Brain microvascular endothelial cell (primary cell): ENCODE data around the gene JDP2.

ENCODE experiments used
- DNase-seq: peaks from one replicate; pipeline ENCODE4 v3.0.0-alpha.2; 2020
- H3K27ac ChIP-seq: fragments of 250-450 bp; sonication (Bioruptor Pico); 2 replicates; pipeline ENCODE4 v1.5.1; 2020; ENCODE audit warnings: mild to moderate bottlenecking, moderate library complexity
- H3K27me3 ChIP-seq: fragments of 250-450 bp; sonication (Bioruptor Pico); replicated peaks from 2 replicates; pipeline ENCODE4 v1.5.1; 2020; ENCODE audit warnings: mild to moderate bottlenecking
- H3K36me3 ChIP-seq: fragments of 250-450 bp; sonication (Bioruptor Pico); replicated peaks from 2 replicates; pipeline ENCODE4 v1.5.1; 2020; ENCODE audit warnings: mild to moderate bottlenecking
- H3K4me3 ChIP-seq: 2 replicates; pipeline ENCODE4 v1.5.1; 2011; ENCODE audit warnings: low read depth, mild to moderate bottlenecking, control low read depth, low read length, moderate library complexity
- CTCF ChIP-seq: IDR thresholded peaks from 2 replicates; pipeline ENCODE4 v1.5.1; 2011; ENCODE audit warnings: low read depth, mild to moderate bottlenecking, moderate library complexity, low read length, control low read depth, inconsistent platforms; ENCODE audit errors: missing control alignments
- in situ Hi-C: cut with HindIII; loops from 2 replicates; pipeline ENCODE4 v1.10.0; 2017; ENCODE audit warnings: low sequenced_read_pairs, low pct_ligation_motif_present

The JDP2 gene

GRCh38 chr14:75493592-75494087 lies 65.8 kb downstream of the JDP2 start:
- in situ Hi-C loops, result no loop called here
- Histone ChIP-seq H3K4me3 (no peak overlapping the region), H3K27me3 (no peaks in the 10 kb centered on the region), H3K36me3 (no peaks in the 10 kb centered on the region), H3K27ac (no peak overlapping the region)
- no peak for DNase-seq
- TF ChIP-seq CTCF, result no peak

GRCh38 chr14:75494896-75495295 lies 67.1 kb downstream of the JDP2 start:
- H3K27ac ChIP-seq, result no peak overlapping the region
- in situ Hi-C loops, result no loop called here

GRCh38 chr14:75495399-75495798 lies 67.6 kb downstream of the JDP2 start:
- Histone ChIP-seq H3K27ac (no peak overlapping the region), H3K36me3 (no peaks in the 10 kb centered on the region), H3K4me3 (no peak overlapping the region), H3K27me3 (no peaks in the 10 kb centered on the region)
- TF ChIP-seq CTCF, result no peak
- no peak for DNase-seq
- in situ Hi-C loops, result no loop called here

More at GRCh38 chr14:75494896-75495295, 67.1 kb downstream of the JDP2 start:
- H3K36me3 ChIP-seq, result no peaks in the 10 kb centered on the region
- no peak for DNase-seq
- TF ChIP-seq CTCF, result no peak
- no peak overlapping the region for H3K4me3 ChIP-seq
- no peaks in the 10 kb centered on the region for H3K27me3 ChIP-seq

- TF ChIP-seq CTCF, result no peak
Measured at GRCh38 chr14:75495882-75496281, 68.1 kb downstream of the JDP2 start.

GRCh38 chr14:75496755-75497154 lies 68.9 kb downstream of the JDP2 start:
- Histone ChIP-seq H3K4me3 (no peak overlapping the region), H3K27ac (no peak overlapping the region), H3K36me3 (no peaks in the 10 kb centered on the region), H3K27me3 (no peaks in the 10 kb centered on the region)
- in situ Hi-C loops, result no loop called here
- no peak for TF ChIP-seq CTCF
- no peak for DNase-seq

More at GRCh38 chr14:75495882-75496281, 68.1 kb downstream of the JDP2 start:
- in situ Hi-C loops, result no loop called here
- H3K36me3 ChIP-seq, result no peaks in the 10 kb centered on the region
- no peak overlapping the region for H3K4me3 ChIP-seq
- H3K27me3 ChIP-seq, result no peaks in the 10 kb centered on the region
- no peak overlapping the region for H3K27ac ChIP-seq
- no peak for DNase-seq

GRCh38 chr14:75497191-75497590 lies 69.4 kb downstream of the JDP2 start:
- no peak overlapping the region for H3K27ac ChIP-seq
- no peaks in the 10 kb centered on the region for H3K27me3 ChIP-seq
- in situ Hi-C loops, result no loop called here
- no peaks in the 10 kb centered on the region for H3K36me3 ChIP-seq
- DNase-seq, result no peak
- TF ChIP-seq CTCF, result no peak
- no peak overlapping the region for H3K4me3 ChIP-seq
